CD4-positive, alpha-beta T cell (primary cell): ENCODE measurements around the gene CDC45. TPM values are rescaled to one million over a fixed set of nuclear protein-coding genes. Genes with fewer than 3 reads are reported as not detected.

ENCODE experiments used
- ATAC-seq: fragments of 200-7000 bp; cut with Tn5 transposase; one replicate; pipeline ENCODE4 v1.10.0; 2022; ENCODE audit warnings: mild to moderate bottlenecking; ENCODE audit not compliant: poor library complexity
- CTCF ChIA-PET: fragments of 350-600 bp; sonication (Branson Sonifier 250); formaldehyde crosslinking; loops from one replicate; lab custom pipeline; 2021; ENCODE audit warnings: antibody characterized with exemption, inconsistent platforms; lab: Charles Lee
- POLR2A ChIA-PET: fragments of 350-600 bp; sonication (Branson Sonifier 250); formaldehyde crosslinking; loops from one replicate; lab custom pipeline; 2021; ENCODE audit warnings: antibody characterized with exemption, inconsistent platforms; lab: Charles Lee
- DNase-seq, 14 experiments: peaks; one replicate each; pipeline ENCODE4 v3.0.0-alpha.2; 2013 to 2020; ENCODE audit warnings: mixed read lengths in 2 of 14
- H3K27ac ChIP-seq, 2 donors: one replicate each; pipeline versions ENCODE4 v1.5.1 to v1.7.0; 2013; ENCODE audit warnings: low read length in 2 of 2, low read depth in 1 of 2, mild to moderate bottlenecking in 1 of 2
- H3K27me3 ChIP-seq, 2 experiments: 1 replicate in 1 of 2; 2 replicates in 1 of 2; pipeline versions ENCODE4 v1.6.1 to v1.7.0; 2013; ENCODE audit warnings: low read length in 2 of 2, control low read depth in 1 of 2, mild to moderate bottlenecking in 1 of 2, moderate library complexity in 1 of 2; ENCODE audit not compliant: insufficient read depth in 2 of 2, control insufficient read depth in 1 of 2
- H3K36me3 ChIP-seq: one replicate; pipeline ENCODE4 v1.6.1; 2013; ENCODE audit warnings: low read length, control low read depth; ENCODE audit not compliant: insufficient read depth
- H3K4me1 ChIP-seq: one replicate; pipeline ENCODE4 v1.6.1; 2013; ENCODE audit warnings: low read length, control low read depth; ENCODE audit not compliant: insufficient read depth
- H3K4me3 ChIP-seq: one replicate; pipeline ENCODE4 v1.5.1; 2013; ENCODE audit warnings: mild to moderate bottlenecking, low read length, moderate library complexity
- H3K9me3 ChIP-seq, 2 experiments: 1 replicate in 1 of 2; 2 replicates in 1 of 2; pipeline versions ENCODE4 v1.6.1 to v1.7.0; 2013; ENCODE audit warnings: low read length in 2 of 2, mild to moderate bottlenecking in 2 of 2, control low read depth in 1 of 2, moderate library complexity in 1 of 2; ENCODE audit not compliant: control insufficient read depth in 1 of 2, insufficient read depth in 1 of 2
- H3K27ac Mint-ChIP-seq: one replicate; pipeline ENCODE4 v1.8.0; 2020; ENCODE audit warnings: mixed read lengths
- H3K27me3 Mint-ChIP-seq: one replicate; pipeline ENCODE4 v1.8.0; 2021; ENCODE audit warnings: mixed read lengths
- H3K36me3 Mint-ChIP-seq: one replicate; pipeline ENCODE4 v1.8.0; 2021; ENCODE audit warnings: low read depth, mixed read lengths
- H3K4me1 Mint-ChIP-seq: one replicate; pipeline ENCODE4 v1.8.0; 2021; ENCODE audit warnings: low read depth, mixed read lengths
- H3K4me3 Mint-ChIP-seq: one replicate; pipeline ENCODE4 v1.8.0; 2020; ENCODE audit warnings: mild to moderate bottlenecking, mixed read lengths
- H3K9me3 Mint-ChIP-seq: one replicate; pipeline ENCODE4 v1.8.0; 2020; ENCODE audit warnings: mixed read lengths
- intact Hi-C, 2 experiments: fragments of 100-400 bp; cut with DNase I in 1 of 2; cut with micrococcal nuclease in 1 of 2; formaldehyde crosslinking; loops; one replicate each; pipeline versions ENCODE4 v1.15.1 to v1.9.0; 2023 to 2025; cut with DNase I, micrococcal nuclease
- total RNA-seq, 174 experiments: library from RNA in 2 of 174; stranded (reverse) in 2 of 174; gene quantifications; one replicate each; pipeline ENCODE4 v1.2.3 and lab custom pipeline; 2021 to 2026
- TF ChIP-seq, protein P1 (sequence below): fragments of 200-600 bp; IDR thresholded peaks from one replicate; pipeline ENCODE4 v1.8.0; 2022; ENCODE audit warnings: antibody characterized with exemption, mild to moderate bottlenecking

CDC45 gene
- total RNA-seq, 2 experiments from 2014 or later = 0.75 to 0.82 TPM

DNA sequence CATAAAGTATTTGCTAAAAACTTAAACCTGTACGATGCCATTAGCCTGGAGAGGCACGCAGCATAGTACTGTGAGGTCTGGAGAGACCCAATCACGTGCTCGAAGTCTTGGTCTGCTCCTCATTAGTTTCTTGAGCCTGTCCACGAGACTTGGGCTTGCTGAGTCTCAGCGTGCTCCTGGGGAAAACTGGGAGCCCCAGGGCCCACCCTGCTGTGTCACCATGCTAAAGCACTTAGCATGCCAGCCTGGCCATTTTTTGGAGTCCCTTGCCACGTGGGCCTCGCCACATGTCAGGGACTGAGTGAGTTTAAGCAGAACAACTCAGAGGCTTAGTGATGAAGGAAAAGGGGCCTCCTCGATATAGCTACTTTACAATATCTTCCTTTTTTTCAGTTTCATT lies 2.6 kb downstream of the CDC45 start:
- intact Hi-C loops = loop anchor here in 1 of 2 experiments (10.0 kb wide), 1 partner anchor 443 kb away; no protein-coding TSS in a partner anchor
- H3K27me3 ChIP-seq = no peaks in the 10 kb centered on the region
- ChIA-PET POLR2A (no interaction called here), CTCF (no interaction called here)
- H3K27ac ChIP-seq = no peak overlapping the region
- Mint-ChIP-seq H3K27ac (no peak overlapping the region), H3K9me3 (no peaks in the 10 kb centered on the region), H3K36me3 (peaks cover 9% of the 10 kb centered on the region), H3K4me3 (no peak overlapping the region), H3K4me1 (peaks cover 19% of the 10 kb centered on the region), H3K27me3 (no peaks in the 10 kb centered on the region)
- no peak overlapping the region for H3K4me3 ChIP-seq
- DNase-seq (no peak), ATAC-seq (no peak)
- no peaks in the 10 kb centered on the region for H3K9me3 ChIP-seq
- TF ChIP-seq, protein P1, sequence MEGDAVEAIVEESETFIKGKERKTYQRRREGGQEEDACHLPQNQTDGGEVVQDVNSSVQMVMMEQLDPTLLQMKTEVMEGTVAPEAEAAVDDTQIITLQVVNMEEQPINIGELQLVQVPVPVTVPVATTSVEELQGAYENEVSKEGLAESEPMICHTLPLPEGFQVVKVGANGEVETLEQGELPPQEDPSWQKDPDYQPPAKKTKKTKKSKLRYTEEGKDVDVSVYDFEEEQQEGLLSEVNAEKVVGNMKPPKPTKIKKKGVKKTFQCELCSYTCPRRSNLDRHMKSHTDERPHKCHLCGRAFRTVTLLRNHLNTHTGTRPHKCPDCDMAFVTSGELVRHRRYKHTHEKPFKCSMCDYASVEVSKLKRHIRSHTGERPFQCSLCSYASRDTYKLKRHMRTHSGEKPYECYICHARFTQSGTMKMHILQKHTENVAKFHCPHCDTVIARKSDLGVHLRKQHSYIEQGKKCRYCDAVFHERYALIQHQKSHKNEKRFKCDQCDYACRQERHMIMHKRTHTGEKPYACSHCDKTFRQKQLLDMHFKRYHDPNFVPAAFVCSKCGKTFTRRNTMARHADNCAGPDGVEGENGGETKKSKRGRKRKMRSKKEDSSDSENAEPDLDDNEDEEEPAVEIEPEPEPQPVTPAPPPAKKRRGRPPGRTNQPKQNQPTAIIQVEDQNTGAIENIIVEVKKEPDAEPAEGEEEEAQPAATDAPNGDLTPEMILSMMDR = no peak
- H3K36me3 ChIP-seq = no peaks in the 10 kb centered on the region
- peaks cover 14% of the 10 kb centered on the region for H3K4me1 ChIP-seq

DNA sequence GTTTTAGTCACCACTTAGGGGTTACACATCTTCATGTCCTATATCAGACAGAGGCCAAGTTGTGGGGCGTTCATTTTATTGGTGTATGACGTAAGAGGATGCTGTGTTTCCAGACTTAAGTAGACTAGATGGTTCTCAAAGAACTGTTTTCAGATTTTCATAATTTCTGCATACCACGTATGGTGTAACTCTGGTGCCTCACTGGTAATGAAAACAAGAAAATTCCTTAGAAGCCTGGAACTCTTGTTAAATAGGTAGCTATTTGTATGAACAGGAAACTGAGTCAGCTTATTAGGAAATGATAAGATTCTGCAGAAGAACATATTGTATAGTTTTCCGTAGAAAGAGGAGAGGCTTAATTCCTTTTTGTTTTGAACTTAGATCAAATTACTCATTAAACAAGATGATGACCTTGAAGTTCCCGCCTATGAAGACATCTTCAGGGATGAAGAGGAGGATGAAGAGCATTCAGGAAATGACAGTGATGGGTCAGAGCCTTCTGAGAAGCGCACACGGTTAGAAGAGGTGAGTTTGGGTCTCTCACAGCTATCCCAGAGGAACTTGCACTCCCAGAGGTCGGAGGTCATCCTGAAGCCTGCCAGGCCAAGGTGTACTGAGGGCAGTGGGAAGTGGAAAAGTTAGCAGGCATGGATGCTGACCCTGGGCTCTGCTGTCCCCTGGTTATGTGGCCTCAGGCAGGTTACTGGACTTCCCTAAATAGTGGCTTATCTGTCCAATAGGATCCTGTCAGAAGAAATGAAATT lies 3.9 kb downstream of the CDC45 start:
- no peaks in the 10 kb centered on the region for H3K27me3 ChIP-seq
- CTCF ChIA-PET = no interaction called here
- intact Hi-C loops = loop anchor here in 1 of 2 experiments (10.0 kb wide), 1 partner anchor 441 kb away; no protein-coding TSS in a partner anchor
- TF ChIP-seq, protein P1 = no peak
- peaks cover 6% of the 10 kb centered on the region for H3K4me1 ChIP-seq
- DNase-seq (no peak), ATAC-seq (no peak)
- no peak overlapping the region for H3K4me3 ChIP-seq
- H3K27ac ChIP-seq = no peak overlapping the region
- H3K4me1 Mint-ChIP-seq = peaks cover 9% of the 10 kb centered on the region
- POLR2A ChIA-PET = no interaction called here
- H3K36me3 Mint-ChIP-seq = peaks cover 9% of the 10 kb centered on the region
- no peaks in the 10 kb centered on the region for H3K27me3 Mint-ChIP-seq
- no peaks in the 10 kb centered on the region for H3K36me3 ChIP-seq
- H3K27ac Mint-ChIP-seq = no peak overlapping the region
- H3K9me3 Mint-ChIP-seq = no peaks in the 10 kb centered on the region
- no peak overlapping the region for H3K4me3 Mint-ChIP-seq
- no peaks in the 10 kb centered on the region for H3K9me3 ChIP-seq

GRCh38 chr22:19488285-19488684 lies 8.6 kb downstream of the CDC45 start:
- Mint-ChIP-seq H3K9me3 (no peaks in the 10 kb centered on the region), H3K36me3 (no peaks in the 10 kb centered on the region), H3K27ac (no peak overlapping the region), H3K4me3 (no peak overlapping the region), H3K4me1 (no peaks in the 10 kb centered on the region), H3K27me3 (no peaks in the 10 kb centered on the region)
- Histone ChIP-seq H3K27ac (no peak overlapping the region), H3K27me3 (no peaks in the 10 kb centered on the region), H3K9me3 (no peaks in the 10 kb centered on the region), H3K4me3 (no peak overlapping the region), H3K4me1 (no peaks in the 10 kb centered on the region), H3K36me3 (no peaks in the 10 kb centered on the region)
- ATAC-seq = no peak
- TF ChIP-seq, protein P1 = no peak
- intact Hi-C loops = loop anchor here in 1 of 2 experiments (10.0 kb wide), 1 partner anchor 437 kb away; no protein-coding TSS in a partner anchor
- CTCF ChIA-PET = no interaction called here
- no peak for DNase-seq
- POLR2A ChIA-PET = interaction anchor here (1.1 kb wide), 1 partner anchor 8 kb away, joined by 3 read pairs; the partner anchor contains the start of gene CDC45
